Measurements from ENCODE around the gene RNF222.
"Not testable (repeated sequence)": the region's sequence is repeated elsewhere in the genome, so short reads cannot be mapped to it uniquely, and the experiment has no call there.

Gene RNF222

DNA sequence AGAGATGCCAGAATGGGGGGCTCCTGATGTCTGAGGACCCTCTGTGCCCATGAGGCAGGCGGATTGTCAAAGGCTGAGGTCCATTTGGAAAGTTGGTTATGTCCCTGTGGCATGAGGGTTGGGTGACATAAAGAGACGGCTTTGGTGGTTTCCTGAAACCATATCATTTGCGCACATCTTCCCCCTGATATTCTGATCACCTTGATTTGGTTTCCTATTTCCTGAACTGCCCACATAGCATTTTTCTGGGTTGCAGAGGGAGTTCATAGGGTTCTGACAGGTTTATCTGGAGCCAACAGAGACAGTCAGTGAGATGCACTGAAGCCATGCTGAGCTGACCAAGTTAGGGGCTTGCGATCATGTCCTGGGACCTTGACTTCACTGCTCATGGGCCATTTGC is 15.7 kb upstream of the RNF222 start:
- no peak for DNase-seq (ENCODE audit: extremely low spot score, insufficient read length, low read depth)

GRCh38 chr17:8412089-8412488 is 14.5 kb upstream of the RNF222 start:
- FAIRE-seq (no peak), DNase-seq (ENCODE audit: extremely low spot score, insufficient read length, low read depth) (no peak)

More for the DNA sequence above, 15.7 kb upstream of the RNF222 start:
- no peak for FAIRE-seq

DNA sequence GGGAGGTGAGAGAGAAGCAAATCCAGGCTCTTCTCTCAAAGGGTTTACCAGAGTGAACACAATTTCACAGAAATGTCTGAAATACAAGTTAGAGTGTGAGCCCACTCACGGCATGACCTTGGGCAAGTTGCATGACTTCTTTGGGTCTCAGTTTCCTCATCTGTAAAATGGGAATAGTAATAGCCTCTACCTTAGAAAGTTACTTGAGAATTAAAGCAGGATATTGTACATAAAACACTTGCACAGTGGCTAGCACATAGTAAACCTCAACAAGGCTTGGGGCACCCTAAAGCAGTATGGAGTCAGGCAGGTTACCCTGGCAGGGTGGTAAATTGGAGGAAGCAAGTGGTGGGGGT is 13.2 kb upstream of the RNF222 start:
- no peak for DNase-seq (ENCODE audit: extremely low spot score, insufficient read length, low read depth)
- no peak for FAIRE-seq

DNA sequence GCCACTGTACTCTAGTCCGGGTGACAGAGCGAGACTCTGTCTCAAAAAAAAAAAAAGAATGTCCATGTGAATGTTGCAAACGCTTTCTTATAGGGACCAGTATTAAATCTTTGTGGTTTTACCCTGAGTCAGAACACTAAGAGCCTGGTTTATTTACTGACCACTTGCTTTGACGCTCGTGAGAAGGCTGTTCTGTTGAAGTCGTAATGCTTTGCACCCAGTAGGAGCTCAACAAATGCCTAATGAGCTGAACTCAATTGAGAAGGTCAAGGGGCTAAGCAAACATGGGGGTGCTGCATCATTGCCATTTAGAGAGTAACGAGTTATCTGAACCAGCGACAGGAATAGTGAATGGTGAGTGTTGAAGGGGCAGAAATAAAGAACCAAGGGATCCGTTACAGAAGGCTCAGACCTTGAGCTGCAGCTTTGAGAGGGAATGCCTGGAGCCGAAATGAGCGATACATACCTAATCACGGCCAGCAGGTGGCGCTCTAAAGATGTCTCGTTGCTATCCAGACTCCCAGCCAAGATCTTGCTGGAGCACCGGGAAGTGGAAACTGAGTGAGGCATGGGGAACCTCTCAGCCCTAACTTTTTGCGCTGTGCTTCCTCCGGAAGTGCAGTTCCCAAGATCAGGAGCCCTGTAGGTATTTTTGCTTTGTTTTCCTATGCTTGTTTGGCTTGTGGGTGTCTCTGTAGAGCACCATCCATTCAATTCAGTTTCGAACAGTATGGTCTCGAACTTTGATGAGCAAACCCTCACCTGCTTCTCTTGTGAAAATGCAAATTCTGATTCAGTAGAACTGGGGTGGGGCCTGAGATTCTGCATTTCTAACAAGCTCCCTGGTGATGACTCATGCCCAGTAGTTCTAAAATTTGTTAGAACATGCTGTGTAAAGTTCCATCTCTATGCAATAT is 12.6 kb upstream of the RNF222 start:
- peak; percentile 88 for FAIRE-seq
- peak; percentile 51 for DNase-seq (ENCODE audit: extremely low spot score, insufficient read length, low read depth)

DNA sequence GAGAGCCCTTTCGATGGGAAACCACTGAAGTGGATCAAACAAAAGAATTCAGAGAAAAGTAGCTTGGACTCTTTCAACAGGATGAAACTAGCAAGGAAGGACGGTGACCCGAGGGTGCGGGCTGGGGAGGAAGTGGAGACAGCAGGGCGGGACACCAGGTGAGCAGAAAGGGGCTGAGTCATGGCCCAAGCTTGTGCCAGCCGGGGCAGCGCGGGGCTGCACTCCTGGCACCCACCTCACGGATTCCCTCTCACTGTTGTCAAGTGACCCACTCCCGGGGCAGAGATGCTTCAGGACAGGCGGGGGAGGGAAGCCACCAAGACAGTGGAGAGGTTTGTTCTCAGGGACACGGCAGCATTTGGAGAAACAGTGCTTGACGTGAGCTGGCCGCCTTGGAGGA is 10.7 kb upstream of the RNF222 start:
- FAIRE-seq: no peak
- DNase-seq (ENCODE audit: extremely low spot score, insufficient read length, low read depth): no peak

GRCh38 chr17:8406174-8406573 is 8.5 kb upstream of the RNF222 start:
- DNase-seq (ENCODE audit: extremely low spot score, insufficient read length, low read depth): no peak
- FAIRE-seq: no peak

GRCh38 chr17:8405499-8406016 is 7.9 kb upstream of the RNF222 start:
- no peak for FAIRE-seq

GRCh38 chr17:8402921-8403536 is 5.4 kb upstream of the RNF222 start:
- no peak for DNase-seq (ENCODE audit: extremely low spot score, insufficient read length, low read depth)
- no peak for FAIRE-seq

More at GRCh38 chr17:8405499-8406016, 7.9 kb upstream of the RNF222 start:
- DNase-seq (ENCODE audit: extremely low spot score, insufficient read length, low read depth): no peak

GRCh38 chr17:8401107-8401506 is 3.5 kb upstream of the RNF222 start:
- no peak for FAIRE-seq
- no peak for DNase-seq (ENCODE audit: extremely low spot score, insufficient read length, low read depth)

DNA sequence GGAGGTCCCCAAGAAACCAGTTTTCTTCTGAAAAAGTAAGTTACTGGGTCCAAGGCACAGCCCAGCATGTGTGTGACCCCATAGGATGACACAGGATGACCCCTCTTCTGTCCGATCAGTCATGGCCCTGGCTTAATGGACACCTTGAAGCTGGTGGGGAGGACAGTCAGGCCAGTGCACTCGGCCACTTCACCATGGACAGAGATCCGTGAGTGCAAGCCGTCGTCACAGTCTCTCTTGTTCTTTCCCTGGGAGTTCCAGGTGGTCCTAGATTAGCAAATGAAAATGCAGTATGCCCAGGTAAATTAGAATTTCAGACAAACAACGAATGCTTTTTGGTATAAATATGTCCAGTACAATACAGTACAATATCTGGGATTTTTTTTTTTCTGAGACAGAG is 1.4 kb upstream of the RNF222 start:
- DNase-seq (ENCODE audit: extremely low spot score, insufficient read length, low read depth) (no peak), FAIRE-seq (no peak)

DNA sequence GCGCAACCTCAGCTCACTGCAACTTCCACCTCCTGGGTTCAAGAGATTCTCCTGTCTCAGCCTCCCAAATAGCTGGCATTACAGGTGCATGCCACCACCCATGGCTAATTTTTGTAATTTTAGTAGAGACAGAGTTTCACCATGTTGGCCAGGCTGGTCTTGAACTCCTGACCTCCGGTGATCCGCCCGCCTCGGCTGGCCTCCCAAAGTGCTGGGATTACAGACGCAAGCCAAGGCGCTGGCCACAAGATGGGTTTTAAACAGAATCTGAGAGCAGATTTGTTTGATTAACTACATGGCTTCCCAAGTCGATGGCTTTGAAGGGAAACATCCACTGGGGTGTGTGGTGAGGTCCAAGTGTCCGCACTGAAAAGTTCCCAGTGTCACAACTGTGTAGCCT is 3.1 kb downstream of the RNF222 start:
- not testable (repeated sequence) for FAIRE-seq; DNase-seq (ENCODE audit: extremely low spot score, insufficient read length, low read depth)

DNA sequence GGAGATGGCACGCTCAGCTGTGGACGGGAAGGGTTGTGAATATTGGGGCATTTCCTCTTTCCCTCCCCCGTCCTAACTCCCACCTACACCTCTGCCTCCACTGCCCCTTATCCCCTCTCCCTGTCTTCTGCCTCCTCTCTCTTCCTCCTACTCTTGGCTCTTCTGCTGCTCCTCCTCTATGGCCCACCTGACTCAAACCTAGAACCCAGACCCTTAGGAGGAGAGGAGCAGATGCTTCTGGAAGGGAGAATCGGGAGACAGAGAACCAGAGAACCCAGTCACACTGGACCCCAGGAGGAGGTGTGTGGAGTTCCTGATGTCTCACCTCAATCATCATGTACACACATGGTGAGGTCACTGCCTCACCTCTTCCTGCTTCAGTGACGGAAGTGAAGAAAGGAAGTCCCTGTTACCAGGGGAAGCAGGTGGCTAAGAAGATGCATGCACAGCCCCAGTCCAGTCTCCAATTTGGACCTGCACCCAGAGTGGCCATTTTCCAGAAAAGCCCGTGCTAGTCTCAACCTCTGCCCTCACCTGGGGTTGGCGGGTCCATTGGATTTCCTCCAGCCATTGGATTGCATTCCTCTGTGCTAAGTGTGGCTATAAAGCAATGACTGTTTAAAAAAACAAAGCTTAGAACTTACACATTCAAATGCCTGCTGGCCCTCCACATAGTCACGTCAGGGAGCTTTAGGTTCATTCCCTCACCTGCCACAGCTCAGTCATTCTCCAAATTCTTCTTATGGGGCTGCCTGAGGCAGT is 4.0 kb downstream of the RNF222 start:
- DNase-seq (ENCODE audit: extremely low spot score, insufficient read length, low read depth): no peak
- FAIRE-seq: peak; percentile 66

DNA sequence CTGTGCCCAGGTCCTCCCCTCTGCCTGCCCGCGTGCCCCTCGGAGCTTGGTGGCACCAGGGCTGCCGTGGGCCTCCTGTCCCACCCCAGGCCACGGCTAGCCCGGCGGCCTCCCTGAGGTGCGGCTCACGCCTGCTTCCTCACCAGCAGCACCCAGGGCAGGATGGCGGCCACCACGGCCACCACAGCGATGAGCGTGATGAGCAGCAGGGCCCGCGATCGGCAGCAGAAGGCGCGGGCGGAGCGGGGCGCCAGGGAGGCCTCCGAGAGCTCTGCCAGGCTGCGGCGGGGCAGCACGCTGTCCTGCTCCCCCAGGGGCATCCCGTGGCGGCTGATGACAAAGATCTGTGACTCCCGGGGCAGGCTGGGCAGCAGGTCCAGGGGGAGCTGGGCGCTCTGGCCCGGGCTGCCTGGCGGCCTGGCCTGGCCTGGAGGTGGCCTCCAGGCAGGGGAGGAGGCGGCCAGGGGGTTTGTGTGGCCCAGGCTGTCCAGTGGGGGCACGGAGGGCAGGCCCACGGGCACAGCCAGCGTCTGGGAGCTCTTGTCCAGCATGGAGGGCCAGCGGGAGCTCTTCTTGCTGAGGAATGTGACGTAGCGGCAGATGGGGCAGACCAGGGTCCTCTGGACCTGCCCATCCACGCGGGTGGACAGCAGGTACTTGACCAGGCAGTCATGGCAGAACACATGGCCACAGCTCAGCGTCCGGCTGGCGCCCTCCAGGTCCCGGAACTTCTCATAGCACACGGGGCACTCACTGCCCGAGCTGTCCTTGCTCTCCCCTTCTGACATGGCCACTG is 4.8 kb downstream of the RNF222 start:
- no peak for FAIRE-seq
- DNase-seq (ENCODE audit: extremely low spot score, insufficient read length, low read depth): no peak

DNA sequence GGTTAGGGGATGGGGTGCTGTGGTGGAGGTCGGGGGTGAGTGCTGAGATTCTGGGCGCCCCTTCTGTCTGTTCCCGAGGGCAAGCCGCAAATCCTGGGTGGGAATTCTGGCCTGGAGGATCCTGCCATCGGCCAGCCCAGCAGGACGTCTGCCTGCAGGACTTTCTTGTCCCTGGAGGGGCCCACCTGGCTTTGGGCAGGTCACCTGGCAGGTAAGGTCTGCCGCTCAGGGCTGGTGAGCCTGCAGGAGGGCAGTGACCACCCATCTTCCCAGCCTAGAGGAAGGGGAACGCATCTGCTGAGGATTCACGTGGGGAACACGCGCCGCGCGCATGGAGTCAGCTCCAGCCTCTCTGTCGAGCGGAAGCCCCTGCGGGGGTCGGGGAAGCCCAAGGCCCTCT is 5.4 kb downstream of the RNF222 start:
- FAIRE-seq: no peak

DNA sequence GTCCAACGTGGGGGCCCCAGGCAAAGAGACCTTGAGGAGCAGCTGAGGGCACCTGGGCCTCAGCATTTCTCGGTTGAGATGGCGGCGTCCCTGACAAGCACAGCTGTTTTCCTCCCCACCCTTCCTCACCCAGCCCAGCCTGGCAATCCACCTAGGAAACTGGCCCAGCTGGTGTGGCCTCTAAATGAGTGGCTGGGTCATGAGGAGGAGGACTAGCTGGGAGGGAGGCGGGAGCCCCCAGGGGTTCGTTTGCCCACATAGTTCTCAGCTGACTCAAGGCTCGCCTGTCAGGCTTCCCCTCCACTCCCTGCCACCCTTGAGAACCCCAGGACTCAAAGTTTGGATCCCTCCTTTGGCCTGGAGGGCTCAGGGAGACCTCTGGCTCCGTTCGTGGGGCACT is 5.9 kb downstream of the RNF222 start:
- FAIRE-seq (no peak), DNase-seq (ENCODE audit: extremely low spot score, insufficient read length, low read depth) (no peak)

More for the DNA sequence above, 5.4 kb downstream of the RNF222 start:
- no peak for DNase-seq (ENCODE audit: extremely low spot score, insufficient read length, low read depth)

DNA sequence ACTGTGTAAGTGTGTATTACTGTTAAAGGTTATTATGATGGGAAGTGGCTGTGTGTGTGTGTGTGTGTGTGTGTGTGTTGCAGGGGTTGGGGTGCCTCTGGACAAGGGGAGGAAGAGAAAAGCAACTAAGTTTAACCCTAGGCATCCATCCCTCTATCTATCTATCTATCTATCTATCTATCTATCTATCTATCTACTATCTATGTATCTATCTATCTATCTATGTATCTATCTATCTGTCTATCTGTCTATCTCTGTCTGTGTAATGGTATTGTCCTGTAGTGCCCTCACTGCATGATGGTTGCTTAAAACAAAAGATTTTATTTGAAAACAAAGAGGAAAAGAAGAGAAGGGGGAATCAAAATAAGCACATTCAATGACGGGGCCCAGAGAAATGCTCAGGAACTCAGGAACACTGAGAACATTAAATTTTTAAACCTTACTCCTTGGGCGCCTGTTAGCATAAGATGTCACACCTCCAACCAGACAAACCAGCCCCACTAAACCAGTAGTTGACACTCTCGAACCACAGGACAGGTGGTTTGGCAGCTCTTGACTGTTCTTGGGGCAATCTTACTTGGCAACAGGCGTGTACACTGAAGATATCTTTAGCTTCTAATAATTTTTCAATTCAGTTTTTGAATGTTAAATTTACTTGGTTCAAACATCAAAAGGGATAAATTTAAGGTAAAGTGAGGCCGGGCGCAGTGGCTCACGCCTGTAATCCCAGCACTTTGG is 9.5 kb downstream of the RNF222 start:
- no peak for DNase-seq (ENCODE audit: extremely low spot score, insufficient read length, low read depth)

DNA sequence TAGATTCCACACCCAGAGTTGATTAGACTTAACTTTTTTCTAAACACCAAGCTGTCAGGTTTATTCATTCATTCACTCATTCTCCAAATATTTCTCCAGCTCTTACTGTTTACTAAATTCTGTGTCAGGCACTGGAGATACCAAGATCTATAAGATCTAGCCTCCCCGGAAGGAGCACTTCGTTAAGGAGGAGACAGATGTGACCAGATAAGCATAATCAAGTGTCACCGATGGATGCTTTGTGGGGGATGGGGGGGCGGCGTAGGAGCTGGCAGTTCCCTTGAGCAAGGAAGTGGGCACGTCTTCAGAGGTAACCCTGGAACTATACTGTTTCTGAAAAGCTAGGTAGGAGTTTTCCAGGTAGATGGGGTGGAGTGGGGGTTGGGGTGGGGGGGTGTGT is 10.8 kb downstream of the RNF222 start:
- no peak for DNase-seq (ENCODE audit: extremely low spot score, insufficient read length, low read depth)
- FAIRE-seq: no peak

More for the DNA sequence above, 9.5 kb downstream of the RNF222 start:
- no peak for FAIRE-seq

DNA sequence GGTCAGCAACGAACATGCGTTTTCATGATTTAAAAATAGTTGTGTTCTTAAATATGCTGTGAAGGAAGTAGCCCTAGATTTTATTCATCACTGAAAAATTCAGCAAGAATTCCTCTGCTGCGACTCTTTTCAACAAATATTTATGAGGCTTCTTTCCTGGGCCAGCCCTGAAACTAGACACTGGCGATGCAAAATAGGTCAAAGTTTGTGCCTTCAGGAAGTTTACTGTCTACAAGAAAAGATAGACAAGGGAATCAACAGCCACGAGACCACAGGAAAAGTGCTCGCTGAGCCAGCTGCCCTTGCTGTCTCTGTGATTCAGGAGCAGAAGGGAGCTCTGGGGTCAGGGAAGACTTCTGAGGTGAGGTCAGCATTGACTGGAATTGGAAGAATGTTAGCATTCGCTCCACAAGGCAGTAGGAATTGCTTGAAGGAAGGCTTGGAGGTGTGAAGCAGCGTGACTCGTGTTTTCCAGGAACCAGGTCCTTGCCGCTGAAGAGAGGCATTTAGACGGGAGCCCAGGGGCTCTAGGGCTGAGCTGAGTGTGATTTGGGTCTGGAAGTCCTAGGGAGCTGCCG is 12.7 kb downstream of the RNF222 start:
- no peak for FAIRE-seq
- DNase-seq (ENCODE audit: extremely low spot score, insufficient read length, low read depth): no peak

All from GM18507 (cell line).